Measurements from ENCODE around the gene AGAP3. TPM values are rescaled to one million over a fixed set of nuclear protein-coding genes. Genes with fewer than 3 reads are reported as not detected.

Gene AGAP3
- total and polyA plus RNA-seq, 3 donors from 2014 or later = 44.1 to 90.5 (median 65.6) TPM

- no peaks in the 10 kb centered on the region for H3K36me3 ChIP-seq (ENCODE audit: low read depth, missing control alignments)
- H3K27ac ChIP-seq = peak overlapping the region in 1 of 2 donors; percentile 7
- 64 to 72% methylated on average over 10 of the region's 10 CpGs for WGBS, 2 donors
- no peak for TF ChIP-seq POLR2A (IDR thresholded peaks at IDR 0.05)
- no peak for TF ChIP-seq CTCF (IDR thresholded peaks at IDR 0.05)
- no peaks in the 10 kb centered on the region for H3K27me3 ChIP-seq
- peaks cover 18% of the 10 kb centered on the region for H3K4me1 ChIP-seq
- H3K9me3 ChIP-seq = no peaks in the 10 kb centered on the region
- DNase-seq = peak; percentile 85
- intact Hi-C loops (cut with DNase I; ENCODE audit: low total_unique reads) = no loop called here
- no peak overlapping the region for H3K4me3 ChIP-seq
Observed at GRCh38 chr7:151142686-151143040, 56.4 kb downstream of the AGAP3 start.

- Histone ChIP-seq H3K4me1 (peaks cover 18% of the 10 kb centered on the region), H3K27me3 (no peaks in the 10 kb centered on the region), H3K9me3 (no peaks in the 10 kb centered on the region), H3K4me3 (no peak overlapping the region), H3K27ac (peak overlapping the region in 1 of 2 donors; percentile 39), H3K36me3 (ENCODE audit: low read depth, missing control alignments) (no peaks in the 10 kb centered on the region)
- TF ChIP-seq POLR2A (IDR thresholded peaks at IDR 0.05) = no peak
- TF ChIP-seq CTCF (IDR thresholded peaks at IDR 0.05) = no peak
- peak; percentile 51 for DNase-seq
- 67 to 82% methylated on average over 25 of the region's 25 CpGs for WGBS, 2 donors
- intact Hi-C loops (cut with DNase I; ENCODE audit: low total_unique reads) = no loop called here
Observed at GRCh38 chr7:151143261-151144015, 57.2 kb downstream of the AGAP3 start.

DNA sequence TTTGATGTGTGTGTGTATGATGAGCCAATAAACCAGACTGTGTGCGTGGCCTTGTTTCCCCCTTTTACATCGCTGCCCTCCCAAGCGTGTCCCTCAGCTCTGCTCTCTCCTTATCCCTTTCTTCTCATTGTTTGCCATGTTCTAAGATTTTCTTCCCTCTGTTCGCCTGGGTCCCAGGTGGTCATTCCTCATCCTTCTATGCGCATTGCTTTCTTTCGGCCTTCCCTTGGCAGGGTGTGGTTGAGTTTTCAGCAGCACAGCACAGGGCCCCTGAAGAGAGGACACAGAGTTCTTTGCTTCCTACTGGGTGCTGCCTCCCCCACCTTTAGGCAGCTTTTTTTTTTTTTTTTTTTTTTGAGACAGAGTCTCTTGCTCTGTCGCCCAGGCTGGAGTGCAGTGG is 58.1 kb downstream of the AGAP3 start:
- Histone ChIP-seq H3K4me1 (peaks cover 18% of the 10 kb centered on the region), H3K27ac (no peak overlapping the region), H3K4me3 (no peak overlapping the region), H3K27me3 (no peaks in the 10 kb centered on the region), H3K36me3 (ENCODE audit: low read depth, missing control alignments) (no peaks in the 10 kb centered on the region), H3K9me3 (no peaks in the 10 kb centered on the region)
- no peak for DNase-seq
- intact Hi-C loops (cut with DNase I; ENCODE audit: low total_unique reads) = no loop called here
- 82 to 91% methylated on average over 7 of the region's 7 CpGs for WGBS, 2 donors
- no peak for TF ChIP-seq CTCF (IDR thresholded peaks at IDR 0.05)

GRCh38 chr7:151146761-151147160 is 60.5 kb downstream of the AGAP3 start:
- no peak overlapping the region for H3K27ac ChIP-seq
- peaks cover 18% of the 10 kb centered on the region for H3K4me1 ChIP-seq
- intact Hi-C loops (cut with DNase I; ENCODE audit: low total_unique reads) = no loop called here
- H3K4me3 ChIP-seq = no peak overlapping the region
- H3K36me3 ChIP-seq (ENCODE audit: low read depth, missing control alignments) = no peaks in the 10 kb centered on the region
- TF ChIP-seq CTCF (IDR thresholded peaks at IDR 0.05) (no peak), POLR2A (IDR thresholded peaks at IDR 0.05) (no peak)
- H3K9me3 ChIP-seq = no peaks in the 10 kb centered on the region
- 63 to 75% methylated on average over 3 of the region's 3 CpGs for WGBS, 2 donors
- H3K27me3 ChIP-seq = no peaks in the 10 kb centered on the region
- DNase-seq = no peak

Data from testis (tissue), 3 donors.